Parathyroid adenoma (tissue), 2 donors: Measurements from ENCODE around the gene SEMA3F.

Source experiments
- H2AFZ ChIP-seq: fragments of 300-600 bp; sonication (generic); one replicate; pipeline ENCODE4 v1.7.0; 2017; ENCODE audit warnings: antibody characterized with exemption, mild to moderate bottlenecking
- H3K27ac ChIP-seq: fragments of 300-600 bp; sonication (generic); one replicate; pipeline ENCODE4 v1.7.0; 2017
- H3K27me3 ChIP-seq: fragments of 300-600 bp; sonication (generic); one replicate; pipeline ENCODE4 v1.7.0; 2017; ENCODE audit warnings: low read length; ENCODE audit not compliant: control insufficient read depth, insufficient read depth
- H3K36me3 ChIP-seq: fragments of 300-600 bp; sonication (generic); one replicate; pipeline ENCODE4 v1.7.0; 2017; ENCODE audit warnings: low read length; ENCODE audit not compliant: control insufficient read depth, insufficient read depth
- H3K4me1 ChIP-seq: fragments of 300-600 bp; sonication (generic); one replicate; pipeline ENCODE4 v1.7.0; 2017; ENCODE audit warnings: control low read depth
- H3K4me2 ChIP-seq: fragments of 300-600 bp; sonication (generic); one replicate; pipeline ENCODE4 v1.7.0; 2017; ENCODE audit warnings: low read length
- H3K4me3 ChIP-seq: fragments of 300-600 bp; sonication (generic); one replicate; pipeline ENCODE4 v1.7.0; 2017; ENCODE audit warnings: low read depth, low read length
- H3K79me2 ChIP-seq: fragments of 300-600 bp; sonication (generic); one replicate; pipeline ENCODE4 v1.7.0; 2017; ENCODE audit warnings: control low read depth
- H3K9ac ChIP-seq: fragments of 300-600 bp; sonication (generic); one replicate; pipeline ENCODE4 v1.7.0; 2017; ENCODE audit warnings: mild to moderate bottlenecking
- H3K9me3 ChIP-seq: fragments of 300-600 bp; sonication (generic); one replicate; pipeline ENCODE4 v1.7.0; 2017; ENCODE audit warnings: low read length; ENCODE audit not compliant: control insufficient read depth
- TF ChIP-seq, protein P1 (sequence below): fragments of 300-600 bp; sonication (generic); IDR thresholded peaks from one replicate; pipeline ENCODE4 v1.7.0; 2017; ENCODE audit warnings: antibody characterized with exemption, mild to moderate bottlenecking
- donor health status: primary hyperparathyroidism.

The SEMA3F gene

DNA sequence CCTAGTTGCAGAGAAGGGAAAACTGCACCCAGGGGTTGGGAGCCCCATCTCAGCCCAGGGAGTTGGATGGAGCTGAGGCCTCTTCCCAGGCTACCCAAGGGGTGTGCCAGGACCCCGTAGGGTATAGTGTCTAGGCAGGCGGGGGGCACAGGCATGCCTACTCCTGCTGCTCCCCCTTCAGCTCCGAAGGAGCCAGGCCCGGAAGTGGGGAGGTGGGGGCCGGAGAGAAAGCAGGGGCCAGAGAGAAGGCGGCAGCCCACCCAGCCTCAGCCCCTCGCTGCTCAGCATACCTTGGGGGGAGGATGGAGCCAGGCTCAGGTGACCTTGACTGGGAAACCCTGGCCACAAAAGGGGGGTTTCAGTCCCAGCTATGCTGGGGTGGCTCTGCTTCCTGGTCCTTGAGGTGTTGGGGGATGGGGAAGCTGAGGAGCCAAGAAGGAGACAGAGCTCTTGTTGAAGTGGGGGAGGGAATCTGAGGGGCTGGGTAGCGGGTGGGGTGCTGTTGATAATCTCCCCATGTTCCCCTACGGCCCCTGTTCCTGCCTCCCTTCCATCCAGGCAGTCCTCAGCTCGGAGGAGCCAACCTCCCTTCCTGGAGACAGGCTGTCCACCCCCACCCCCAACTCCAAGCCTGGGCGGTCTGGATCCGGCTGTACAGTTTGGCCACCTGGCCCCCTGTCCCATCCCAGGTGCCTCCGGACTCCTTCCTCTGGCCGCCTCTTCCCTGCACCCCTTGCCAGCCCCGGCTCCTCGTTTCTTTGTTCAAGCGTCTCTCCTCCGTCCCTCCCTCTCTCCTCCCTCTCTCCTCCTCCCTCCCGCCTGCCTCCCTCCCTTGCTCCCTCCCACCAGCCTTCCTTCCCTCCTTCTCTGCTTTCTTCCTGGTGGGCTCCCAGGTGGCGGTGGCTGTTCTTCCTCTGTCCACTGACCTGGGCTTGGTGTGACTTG lies 1.7 kb downstream of the SEMA3F start:
- peak overlapping the region; percentile 29 for H3K27ac ChIP-seq
- H3K36me3 ChIP-seq: no peaks in the 10 kb centered on the region
- peak overlapping the region; percentile 17 for H3K4me3 ChIP-seq
- H3K9me3 ChIP-seq: no peaks in the 10 kb centered on the region
- TF ChIP-seq, protein P1, sequence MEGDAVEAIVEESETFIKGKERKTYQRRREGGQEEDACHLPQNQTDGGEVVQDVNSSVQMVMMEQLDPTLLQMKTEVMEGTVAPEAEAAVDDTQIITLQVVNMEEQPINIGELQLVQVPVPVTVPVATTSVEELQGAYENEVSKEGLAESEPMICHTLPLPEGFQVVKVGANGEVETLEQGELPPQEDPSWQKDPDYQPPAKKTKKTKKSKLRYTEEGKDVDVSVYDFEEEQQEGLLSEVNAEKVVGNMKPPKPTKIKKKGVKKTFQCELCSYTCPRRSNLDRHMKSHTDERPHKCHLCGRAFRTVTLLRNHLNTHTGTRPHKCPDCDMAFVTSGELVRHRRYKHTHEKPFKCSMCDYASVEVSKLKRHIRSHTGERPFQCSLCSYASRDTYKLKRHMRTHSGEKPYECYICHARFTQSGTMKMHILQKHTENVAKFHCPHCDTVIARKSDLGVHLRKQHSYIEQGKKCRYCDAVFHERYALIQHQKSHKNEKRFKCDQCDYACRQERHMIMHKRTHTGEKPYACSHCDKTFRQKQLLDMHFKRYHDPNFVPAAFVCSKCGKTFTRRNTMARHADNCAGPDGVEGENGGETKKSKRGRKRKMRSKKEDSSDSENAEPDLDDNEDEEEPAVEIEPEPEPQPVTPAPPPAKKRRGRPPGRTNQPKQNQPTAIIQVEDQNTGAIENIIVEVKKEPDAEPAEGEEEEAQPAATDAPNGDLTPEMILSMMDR: no peak
- H2AFZ ChIP-seq: no peak overlapping the region
- H3K27me3 ChIP-seq: no peaks in the 10 kb centered on the region
- H3K4me1 ChIP-seq: peaks cover 25% of the 10 kb centered on the region
- H3K79me2 ChIP-seq: no peaks in the 10 kb centered on the region
- H3K9ac ChIP-seq: no peak overlapping the region
- peak overlapping the region; percentile 4 for H3K4me2 ChIP-seq

DNA sequence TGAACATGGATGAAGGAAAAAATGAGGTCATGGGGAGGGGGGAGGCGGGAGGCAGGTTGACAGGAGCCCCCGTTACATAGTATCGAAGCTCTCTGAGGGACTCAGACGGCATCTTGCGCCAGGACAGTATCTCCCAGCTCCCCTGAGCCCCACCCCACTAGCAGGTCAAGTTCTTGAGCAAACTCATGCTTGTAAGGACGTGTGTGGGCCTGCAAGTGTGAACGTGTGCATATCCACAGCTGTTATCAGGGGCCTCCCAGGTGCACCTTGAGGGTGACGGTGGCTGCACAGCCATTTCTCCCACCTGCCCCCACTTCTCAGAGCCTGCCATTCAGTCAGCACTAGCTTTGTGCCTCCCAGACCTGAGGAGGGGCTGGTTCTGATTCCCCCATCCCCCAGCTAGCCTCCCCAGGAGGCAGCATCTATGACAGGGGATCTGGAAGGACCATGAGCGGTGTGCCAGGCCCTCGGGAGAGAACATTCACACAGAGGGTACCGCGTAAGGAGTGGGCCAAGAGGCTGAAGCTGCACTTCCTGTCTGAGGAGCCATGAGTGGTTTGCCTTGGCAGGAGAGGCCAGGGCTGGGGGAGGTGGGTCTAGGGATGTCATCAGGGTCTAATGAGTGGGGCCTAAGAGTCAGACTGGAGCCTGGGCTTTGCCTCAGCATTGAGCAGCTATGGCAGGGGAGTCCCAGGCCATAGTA lies 2.9 kb downstream of the SEMA3F start:
- Histone ChIP-seq H2AFZ (no peak overlapping the region), H3K4me2 (peak overlapping the region; percentile 31), H3K4me3 (no peak overlapping the region), H3K9ac (no peak overlapping the region), H3K79me2 (no peaks in the 10 kb centered on the region), H3K9me3 (no peaks in the 10 kb centered on the region), H3K27me3 (no peaks in the 10 kb centered on the region), H3K4me1 (peaks cover 19% of the 10 kb centered on the region), H3K36me3 (no peaks in the 10 kb centered on the region), H3K27ac (no peak overlapping the region)
- TF ChIP-seq, protein P1: no peak

DNA sequence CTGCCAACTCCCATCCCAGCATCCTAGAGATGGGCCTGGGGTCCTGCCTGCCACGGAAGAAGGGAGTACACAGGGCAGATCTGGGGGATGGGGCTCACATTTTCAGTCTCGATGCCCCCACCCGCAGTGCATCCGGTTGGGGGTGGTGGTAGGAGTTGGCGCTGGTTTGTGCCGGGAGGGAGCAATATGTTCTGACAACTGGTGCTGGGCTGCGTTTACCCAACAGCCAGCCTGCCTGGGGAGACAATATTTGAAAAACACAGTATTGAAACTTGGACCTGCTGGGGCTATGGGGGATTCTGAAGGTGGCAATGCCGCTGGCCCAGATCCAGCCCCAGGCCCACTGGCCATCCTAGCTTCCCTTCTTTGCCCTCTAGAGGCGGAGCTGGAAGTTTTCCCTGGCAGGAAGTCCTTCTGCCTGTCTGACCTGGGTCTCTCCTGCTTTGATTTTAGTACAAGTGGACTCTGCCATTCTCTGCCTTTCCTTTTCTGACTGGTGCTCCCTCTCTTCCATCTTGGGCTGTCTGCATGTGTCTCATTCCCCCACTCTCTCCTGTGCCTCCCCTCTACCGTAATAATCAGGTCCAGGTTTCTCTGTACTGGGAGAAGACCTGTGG lies 3.5 kb downstream of the SEMA3F start:
- Histone ChIP-seq H3K27me3 (no peaks in the 10 kb centered on the region), H3K4me3 (no peak overlapping the region), H2AFZ (no peak overlapping the region), H3K4me2 (no peak overlapping the region), H3K4me1 (peaks cover 14% of the 10 kb centered on the region), H3K36me3 (no peaks in the 10 kb centered on the region), H3K27ac (no peak overlapping the region), H3K9ac (no peak overlapping the region), H3K9me3 (no peaks in the 10 kb centered on the region), H3K79me2 (no peaks in the 10 kb centered on the region)
- TF ChIP-seq, protein P1: no peak

DNA sequence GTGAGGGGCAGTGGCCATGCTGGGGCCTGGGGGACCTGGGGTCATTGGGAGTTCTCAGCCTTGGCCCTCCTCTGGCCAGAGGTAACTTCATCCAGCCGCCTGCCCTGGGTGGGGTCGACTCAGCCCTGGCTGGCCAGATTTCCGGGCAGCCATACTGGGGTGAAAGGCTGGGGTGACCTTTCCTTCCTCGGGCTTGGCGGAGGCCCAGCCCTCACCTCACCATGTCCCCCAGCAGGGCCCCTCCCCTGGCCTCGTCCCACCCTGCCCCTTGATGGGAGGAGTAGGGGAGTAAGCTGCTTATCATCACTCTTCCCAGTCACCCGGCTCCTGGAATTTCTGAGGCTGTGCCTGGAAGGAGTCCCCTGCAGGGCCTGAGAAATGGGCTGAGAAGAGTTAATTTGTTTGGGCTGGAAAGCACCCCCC lies 5.4 kb downstream of the SEMA3F start:
- Histone ChIP-seq H3K9ac (no peak overlapping the region), H3K4me3 (no peak overlapping the region), H3K27me3 (no peaks in the 10 kb centered on the region), H2AFZ (no peak overlapping the region), H3K27ac (peak overlapping the region; percentile 54), H3K9me3 (no peaks in the 10 kb centered on the region), H3K4me1 (peaks cover 4% of the 10 kb centered on the region), H3K4me2 (no peak overlapping the region), H3K36me3 (no peaks in the 10 kb centered on the region), H3K79me2 (no peaks in the 10 kb centered on the region)
- TF ChIP-seq, protein P1: no peak
